Panc1 (cell line): ENCODE data around the gene SLC26A11. TPM values are rescaled to one million over a fixed set of nuclear protein-coding genes. Genes with fewer than 3 reads are reported as not detected.

ENCODE experiments used
- ATAC-seq: fragments of 200-7000 bp; cut with Tn5 transposase; 2 replicates; pipeline ENCODE4 v1.9.1; 2020; ENCODE audit warnings: mild to moderate bottlenecking, moderate library complexity
- BruUV-seq: library from RNA; stranded (reverse); fragments of 400-500 nt; replicated peaks from 2 replicates; lab custom pipeline; 2021; lab: Mats Ljungman, UMichigan
- CTCF ChIA-PET: fragments of 300-600 bp; sonication (Branson Sonifier 250); formaldehyde crosslinking; loops from one replicate; lab custom pipeline; 2022; ENCODE audit warnings: antibody characterized with exemption; lab: Charles Lee
- POLR2A ChIA-PET: fragments of 300-600 bp; sonication (Branson Sonifier 250); formaldehyde crosslinking; loops from one replicate; lab custom pipeline; 2022; ENCODE audit warnings: antibody characterized with exemption; lab: Charles Lee
- DNase-seq: peaks from one replicate; pipeline ENCODE4 v3.0.0-alpha.2; 2010; ENCODE audit warnings: low read depth, low spot score
- H3K27ac ChIP-seq: 2 replicates; pipeline ENCODE4 v1.5.1; 2011; ENCODE audit warnings: mild to moderate bottlenecking, low read length, inconsistent platforms
- H3K27me3 ChIP-seq: fragments of 200-500 bp; sonication (Bioruptor generic); 2 replicates; pipeline ENCODE4 v1.6.0; 2014; ENCODE audit warnings: low read length, inconsistent platforms; ENCODE audit not compliant: control insufficient read depth, insufficient read depth
- H3K36me3 ChIP-seq: fragments of 200-500 bp; sonication (Bioruptor generic); 2 replicates; pipeline ENCODE4 v1.5.1; 2014; ENCODE audit warnings: inconsistent platforms, mild to moderate bottlenecking, low read length, moderate library complexity; ENCODE audit not compliant: control insufficient read depth, insufficient read depth
- H3K4me1 ChIP-seq: 2 replicates; pipeline ENCODE4 v1.5.1; 2011; ENCODE audit warnings: inconsistent platforms, mild to moderate bottlenecking, low read length, moderate library complexity; ENCODE audit not compliant: control insufficient read depth, insufficient read depth
- H3K4me3 ChIP-seq, 2 experiments: 2 replicates each; pipeline ENCODE4 v1.5.1; 2011 to 2012; ENCODE audit warnings: low read depth in 2 of 2, low read length in 2 of 2, mild to moderate bottlenecking in 2 of 2, inconsistent platforms in 1 of 2, moderate library complexity in 1 of 2
- H3K9me3 ChIP-seq: fragments of 200-500 bp; sonication (Bioruptor generic); 2 replicates; pipeline ENCODE4 v1.5.1; 2014; ENCODE audit warnings: low read depth, mild to moderate bottlenecking, inconsistent platforms, low read length, moderate library complexity; ENCODE audit not compliant: control insufficient read depth, insufficient read depth
- CTCF ChIP-seq: fragments of 450-650 bp; IDR thresholded peaks from 2 replicates; pipeline ENCODE4 v1.5.1; 2017; ENCODE audit warnings: mild to moderate bottlenecking
- POLR2AphosphoS5 ChIP-seq: IDR thresholded peaks from 2 replicates; pipeline ENCODE4 v1.6.1; 2012; ENCODE audit warnings: mild to moderate bottlenecking, low read depth, low read length, moderate library complexity
- REST ChIP-seq, 2 experiments: IDR thresholded peaks; 2 replicates each; pipeline ENCODE4 v1.6.1; 2011 to 2012; ENCODE audit warnings: low read depth in 2 of 2, control low read depth in 1 of 2, low read length in 1 of 2, mild to moderate bottlenecking in 1 of 2, moderate library complexity in 1 of 2; ENCODE audit not compliant: insufficient read depth in 1 of 2
- SIN3A ChIP-seq: IDR thresholded peaks from 2 replicates; pipeline ENCODE4 v1.6.1; 2012; ENCODE audit warnings: low read depth, mild to moderate bottlenecking, low read length, moderate library complexity, borderline replicate concordance; ENCODE audit not compliant: insufficient read depth
- TCF7L2 ChIP-seq: IDR thresholded peaks from 2 replicates; pipeline ENCODE4 v1.6.1; 2011; ENCODE audit warnings: mild to moderate bottlenecking, low read depth, low read length, inconsistent platforms
- in situ Hi-C: cut with HindIII; loops from 2 replicates; pipeline ENCODE4 v1.10.0; 2016; ENCODE audit warnings: low sequenced_read_pairs, low pct_unique_long_range_greater_than_20kb
- intact Hi-C: fragments of 100-400 bp; cut with micrococcal nuclease; formaldehyde crosslinking; loops from one replicate; pipeline ENCODE4 v1.10.0; 2022; ENCODE audit not compliant: unreplicated experiment
- total RNA-seq: library from RNA; stranded (reverse); gene quantifications from one replicate; pipeline ENCODE4 v1.2.1, GENCODE V29; 2021; ENCODE audit not compliant: unreplicated experiment

The SLC26A11 gene
- total RNA-seq, 1 experiment from 2014 or later, result 30.9 TPM

DNA sequence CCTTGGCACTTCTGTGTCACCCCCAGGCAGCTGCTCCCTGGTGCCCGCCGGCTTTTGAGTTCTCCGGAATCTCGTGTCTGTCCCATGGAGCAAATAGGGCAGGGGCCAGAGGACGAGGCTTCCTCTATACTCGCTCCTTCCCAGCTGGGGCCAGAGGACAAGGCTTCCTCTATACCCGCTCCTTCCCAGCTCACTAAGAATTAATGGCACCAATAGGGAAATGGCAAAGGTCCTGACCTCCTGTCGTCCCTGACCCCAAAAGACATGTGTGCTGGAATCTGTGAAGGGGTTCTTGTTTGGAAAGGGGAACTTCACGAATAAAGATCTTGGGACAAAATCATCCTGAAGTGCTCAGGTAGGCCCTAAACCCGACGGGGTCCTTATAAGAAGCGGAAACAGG, 7.7 kb upstream of the SLC26A11 start:
- ChIA-PET POLR2A (interaction anchor here (0.7 kb wide), 1 partner anchor 13 kb away, joined by 7 read pairs; no protein-coding TSS in a partner anchor), CTCF (no interaction called here)
- no TSS peak for BruUV-seq
- in situ Hi-C loops, result no loop called here
- no peak for DNase-seq
- ATAC-seq, result no peak
- TF ChIP-seq TCF7L2, result no peak
- TF ChIP-seq POLR2AphosphoS5, result no peak
- TF ChIP-seq CTCF, result no peak
- TF ChIP-seq REST (IDR thresholded peaks at IDR 0.05; ENCODE audit: insufficient read depth in 1 of 2, low read depth in 2 of 2, low read length in 1 of 2), result no peak
- no peak for TF ChIP-seq SIN3A
- H3K36me3 ChIP-seq, result no peaks in the 10 kb centered on the region; the same call in none of the 2 replicates
- intact Hi-C loops, result no loop called here
- no peak overlapping the region for H3K27ac ChIP-seq
- H3K27me3 ChIP-seq, result no peaks in the 10 kb centered on the region
- H3K4me1 ChIP-seq, result no peaks in the 10 kb centered on the region
- no peak overlapping the region for H3K4me3 ChIP-seq
- H3K9me3 ChIP-seq, result no peaks in the 10 kb centered on the region

DNA sequence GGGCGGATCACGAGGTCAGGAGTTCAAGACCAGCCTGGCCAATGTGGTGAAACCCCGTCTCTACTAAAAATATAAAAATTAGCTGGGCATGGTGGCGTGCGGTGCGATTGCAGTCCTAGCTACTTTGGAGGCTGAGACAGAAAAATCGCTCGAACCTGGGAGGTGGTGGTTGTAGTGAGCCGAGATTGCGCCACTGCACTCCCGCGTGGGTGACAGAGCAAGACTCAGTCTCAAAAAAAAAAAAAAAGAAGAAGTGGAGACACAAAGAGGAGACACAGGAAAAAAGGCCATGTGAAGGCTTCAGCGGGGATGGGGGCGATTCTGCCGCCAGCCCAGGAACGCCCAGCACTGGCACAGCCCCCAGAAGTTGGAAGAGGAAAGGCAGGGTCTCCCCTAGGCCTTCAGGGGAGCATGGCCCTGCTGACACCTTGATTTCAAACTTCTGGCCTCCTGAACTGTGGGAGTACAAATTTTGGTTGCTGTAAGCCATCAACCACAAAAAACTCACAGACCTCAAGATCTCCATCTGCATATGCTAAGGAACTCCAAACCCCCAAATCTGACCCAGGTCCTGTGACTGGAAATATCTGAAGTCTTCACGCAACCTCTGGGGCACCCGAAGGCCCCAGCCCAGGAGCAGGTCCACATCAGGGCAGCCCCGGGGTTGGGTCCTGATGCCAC, 7.1 kb upstream of the SLC26A11 start:
- no peak overlapping the region for H3K27ac ChIP-seq
- no peaks in the 10 kb centered on the region; the same call in none of the 2 replicates for H3K36me3 ChIP-seq
- DNase-seq, result no peak
- H3K4me1 ChIP-seq, result no peaks in the 10 kb centered on the region
- H3K4me3 ChIP-seq, result no peak overlapping the region
- no peaks in the 10 kb centered on the region for H3K9me3 ChIP-seq
- H3K27me3 ChIP-seq, result no peaks in the 10 kb centered on the region
- no peak for TF ChIP-seq CTCF
- no peak for TF ChIP-seq SIN3A
- no peak for TF ChIP-seq POLR2AphosphoS5
- TF ChIP-seq REST (IDR thresholded peaks at IDR 0.05; ENCODE audit: insufficient read depth in 1 of 2, low read depth in 2 of 2, low read length in 1 of 2), result no peak
- no peak for TF ChIP-seq TCF7L2
- in situ Hi-C loops (no loop called here), intact Hi-C loops (no loop called here)
- POLR2A ChIA-PET, result interaction anchor here (0.7 kb wide), 1 partner anchor 14 kb away, joined by 7 read pairs; no protein-coding TSS in a partner anchor
- no TSS peak for BruUV-seq
- CTCF ChIA-PET, result no interaction called here
- ATAC-seq, result no peak
